NCI-H1092 treated with DMSO at 0.1 percent for 48 hours (cell line): ENCODE data around the gene PROM1.
A peak's percentile ranks its signal among the peaks of the same experiment; 100 is the strongest.

Experiments
- DNase-seq: peaks from one replicate; lab custom pipeline; 2025; lab: John Stamatoyannopoulos, UW

The PROM1 gene

DNA sequence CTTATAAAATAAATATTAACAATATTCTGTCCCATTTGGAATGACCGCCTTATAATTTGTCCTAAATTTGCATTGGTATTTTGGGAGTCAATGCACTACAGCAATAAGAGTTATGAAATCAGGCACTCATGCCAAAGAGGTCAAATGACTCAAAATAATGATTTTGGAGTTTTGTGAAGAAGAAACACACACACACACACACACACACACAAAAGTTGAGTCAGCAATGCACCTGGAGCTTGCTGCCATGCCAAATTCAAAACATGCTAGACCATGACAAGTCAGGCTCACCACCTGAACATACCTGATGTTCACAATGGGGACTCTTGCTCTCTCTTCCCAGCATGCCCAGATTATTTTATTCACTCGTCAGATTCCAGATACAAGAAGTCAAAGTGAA lies 56.7 kb downstream of the PROM1 start:
- no peak for DNase-seq

DNA sequence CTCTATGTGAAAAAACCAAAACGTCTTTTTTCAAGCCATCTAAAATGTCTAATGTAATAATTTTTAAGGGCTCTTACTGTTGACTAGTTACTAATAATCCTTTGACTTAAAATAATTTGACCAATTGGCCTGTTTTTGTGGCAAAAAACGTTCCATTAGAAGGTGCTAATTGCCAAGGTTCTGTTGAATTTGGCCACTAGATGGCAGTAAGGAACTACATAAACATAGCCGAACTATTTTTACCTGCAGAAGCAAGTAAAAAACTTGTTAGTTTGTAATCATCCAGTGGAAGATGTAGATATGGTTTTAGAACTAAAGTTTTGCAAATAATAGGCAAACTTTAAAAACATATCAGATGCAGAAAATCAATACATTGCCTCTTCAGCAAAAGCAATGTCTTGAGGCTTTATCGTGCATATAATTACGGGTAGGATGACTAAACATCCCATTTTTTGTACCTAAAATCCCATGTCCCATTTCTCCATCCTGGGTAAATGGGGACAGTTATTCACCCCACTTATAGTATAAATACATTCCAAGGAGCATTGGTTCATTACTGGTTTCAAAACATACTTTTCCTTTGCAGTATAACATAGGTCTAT lies 57.6 kb downstream of the PROM1 start:
- DNase-seq = peak; percentile 19

DNA sequence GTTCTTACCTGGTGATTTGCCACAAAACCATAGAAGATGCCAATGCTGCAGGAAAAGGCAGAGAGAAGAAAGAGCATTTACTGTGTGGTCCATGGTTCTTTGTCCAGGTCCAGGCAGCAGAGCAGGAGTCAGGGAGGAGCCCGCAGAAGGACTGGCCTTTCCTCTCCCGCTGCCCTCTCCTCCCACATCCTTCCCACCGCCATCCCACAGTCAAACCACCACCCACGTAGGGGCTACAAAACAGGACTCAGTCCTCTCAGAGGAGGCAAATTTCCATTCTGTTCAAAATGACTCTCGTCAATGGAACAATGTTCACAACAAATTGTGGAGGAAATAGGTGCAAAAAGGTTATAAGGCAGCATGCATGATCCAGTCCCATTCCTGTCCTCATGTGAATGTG lies 58.6 kb downstream of the PROM1 start:
- no peak for DNase-seq

GRCh38 chr4:16023776-16024408 lies 59.9 kb downstream of the PROM1 start:
- no peak for DNase-seq

- DNase-seq = no peak
These were observed 61.8 kb downstream of the PROM1 start for GRCh38 chr4:16021804-16022560.

- no peak for DNase-seq
These were observed 64.2 kb downstream of the PROM1 start for GRCh38 chr4:16019649-16020048.

DNA sequence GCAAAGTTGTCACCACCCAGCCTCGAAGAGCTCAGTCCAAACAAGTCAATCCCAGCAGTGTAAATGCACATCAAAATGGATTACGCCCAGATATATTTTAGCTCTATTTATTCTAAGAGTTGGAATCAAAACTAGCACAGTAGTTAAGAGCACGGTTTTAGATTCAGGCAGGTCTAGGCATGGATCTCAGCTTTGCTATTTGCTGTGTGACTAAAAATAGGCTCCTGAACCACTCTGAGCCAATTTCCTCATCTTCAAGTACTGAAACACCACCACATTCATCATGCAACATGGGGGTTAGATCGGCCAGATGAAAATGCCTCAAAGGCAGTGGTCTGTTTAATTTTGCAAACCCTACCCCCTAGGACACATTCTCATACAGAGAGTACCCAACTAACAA lies 65.0 kb downstream of the PROM1 start:
- DNase-seq = no peak

DNA sequence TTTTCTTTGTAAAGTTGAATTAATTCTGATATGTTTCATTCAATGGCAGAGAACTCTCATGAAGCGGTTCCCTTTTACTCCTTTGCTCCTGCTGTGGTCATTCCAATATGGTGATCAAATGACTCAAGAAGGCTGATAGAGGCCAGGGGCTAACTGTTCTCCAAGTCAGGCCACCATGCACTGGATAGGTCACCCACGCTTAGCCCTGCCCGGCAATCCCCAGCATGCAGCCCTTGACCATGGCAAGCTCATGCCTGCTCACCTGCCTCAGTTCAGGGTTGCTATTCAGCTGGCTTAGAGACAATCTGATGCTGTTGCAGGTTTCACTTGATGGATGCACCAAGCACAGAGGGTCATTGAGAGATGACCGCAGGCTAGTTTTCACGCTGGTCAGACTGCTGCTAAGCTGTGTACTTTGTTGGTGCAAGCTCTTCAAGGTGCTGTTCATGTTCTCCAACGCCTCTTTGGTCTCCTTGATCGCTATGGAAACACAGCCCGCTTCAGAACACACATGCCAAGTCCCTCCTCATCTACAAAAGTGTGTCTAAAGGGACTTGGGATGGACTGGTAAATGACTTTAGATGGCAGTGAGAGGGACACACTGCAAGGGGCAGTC lies 65.7 kb downstream of the PROM1 start:
- no peak for DNase-seq

DNA sequence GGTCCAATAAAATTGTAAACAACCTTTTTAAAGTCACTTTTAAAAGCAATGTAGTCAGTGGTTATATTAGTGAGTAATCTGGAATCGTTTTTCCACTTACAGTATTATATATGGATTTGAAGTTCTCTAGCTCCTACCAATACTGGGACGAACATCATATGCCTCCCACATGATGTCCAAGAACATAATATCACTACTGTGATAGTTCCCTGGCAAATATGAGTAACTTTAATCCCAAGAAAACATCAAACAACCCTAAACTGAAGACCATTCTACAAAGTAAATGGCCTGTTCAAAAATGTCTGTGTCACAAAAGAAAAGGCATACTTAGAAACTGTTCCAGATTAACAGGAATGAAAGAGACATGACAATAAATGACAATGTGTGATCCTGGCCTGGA lies 67.3 kb downstream of the PROM1 start:
- no peak for DNase-seq

GRCh38 chr4:16011173-16011572 lies 72.7 kb downstream of the PROM1 start:
- no peak for DNase-seq

DNA sequence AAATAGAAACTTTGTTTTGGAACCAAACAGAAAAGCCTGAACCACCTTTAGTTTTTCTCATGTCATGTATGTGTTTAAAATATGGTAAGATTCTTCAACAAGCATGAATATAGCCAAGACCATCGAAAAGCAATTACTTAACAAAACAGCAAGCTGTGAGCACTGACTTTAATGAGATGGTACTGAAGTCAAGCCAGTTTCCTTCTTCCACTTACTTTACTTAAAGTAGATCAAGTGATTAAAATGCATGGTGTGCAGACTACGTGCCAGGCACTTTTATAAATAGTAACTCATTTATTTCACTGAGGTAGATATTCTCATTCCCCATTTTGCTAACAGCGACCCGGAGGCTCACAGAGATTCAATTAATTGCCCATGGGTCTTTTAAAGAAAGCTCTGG lies 74.7 kb downstream of the PROM1 start:
- no peak for DNase-seq

- DNase-seq = no peak
These were observed 76.2 kb downstream of the PROM1 start for GRCh38 chr4:16007471-16008095.

- no peak for DNase-seq
These were observed 76.9 kb downstream of the PROM1 start for GRCh38 chr4:16006771-16007446.

DNA sequence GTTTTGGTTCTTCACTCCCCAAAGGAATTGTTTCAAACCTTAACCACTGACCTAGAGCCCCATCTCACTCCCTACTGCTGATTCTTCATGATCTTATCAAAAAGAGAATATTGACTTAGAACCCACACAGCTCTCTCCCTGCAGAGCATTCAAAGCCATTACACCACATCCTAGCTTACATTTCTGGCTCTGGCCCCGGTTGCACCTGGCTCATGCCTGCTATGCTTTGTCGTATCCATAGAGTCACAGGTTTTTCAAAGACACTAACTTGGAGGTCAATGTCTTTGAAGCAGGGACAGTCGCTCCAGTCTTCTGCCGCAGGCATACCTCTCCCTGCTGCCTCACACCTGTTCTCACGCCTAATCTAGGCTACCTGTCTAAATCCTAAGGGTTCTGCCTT lies 78.1 kb downstream of the PROM1 start:
- no peak for DNase-seq

- DNase-seq = peak; percentile 21
These were observed 82.4 kb downstream of the PROM1 start for GRCh38 chr4:16001484-16001858.

- no peak for DNase-seq
These were observed 82.9 kb downstream of the PROM1 start for GRCh38 chr4:16000708-16001483.

GRCh38 chr4:15996773-15997172 lies 87.0 kb downstream of the PROM1 start:
- DNase-seq = no peak

GRCh38 chr4:15995826-15996225 lies 88.0 kb downstream of the PROM1 start:
- no peak for DNase-seq

DNA sequence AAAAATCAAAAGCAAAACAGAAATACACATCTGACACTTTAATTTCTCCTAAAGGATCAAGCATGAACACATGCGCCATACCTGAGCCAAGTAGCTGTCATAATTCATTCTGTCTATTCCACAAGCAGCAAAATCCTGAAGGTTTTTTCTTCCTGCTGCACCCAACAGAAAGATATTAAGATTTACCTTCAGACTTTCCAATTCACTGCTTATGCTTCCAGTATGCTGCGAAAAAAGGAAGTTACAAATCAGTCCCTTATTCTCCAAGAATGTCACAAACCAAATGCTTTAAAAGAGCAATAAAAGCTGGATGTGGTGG lies 91.7 kb downstream of the PROM1 start:
- no peak for DNase-seq

- DNase-seq = no peak
These were observed 93.1 kb downstream of the PROM1 start for GRCh38 chr4:15990570-15991285.

GRCh38 chr4:15989424-15989823 lies 94.4 kb downstream of the PROM1 start:
- DNase-seq = no peak
